D721Med (cell line): ENCODE measurements around the gene ADAMTSL4.

Experiments
- DNase-seq: peaks from one replicate; pipeline ENCODE4 v3.0.0; 2011; ENCODE audit warnings: low spot score; ENCODE audit not compliant: insufficient read length
- FAIRE-seq: peaks from 2 replicates; lab custom pipeline; 2011; peaks lifted over from hg19 to GRCh38; lab: Jason Lieb, UNC
- TF ChIP-seq, protein P1 (sequence below): IDR thresholded peaks from 2 replicates; pipeline ENCODE4 v1.5.1; 2012; ENCODE audit warnings: mild to moderate bottlenecking, control low read depth; ENCODE audit not compliant: insufficient read depth; ENCODE audit errors: missing control alignments

ADAMTSL4 gene

GRCh38 chr1:150552128-150552910 is 3.1 kb downstream of the ADAMTSL4 start:
- FAIRE-seq (no peak), DNase-seq (no peak)
- TF ChIP-seq, protein P1, sequence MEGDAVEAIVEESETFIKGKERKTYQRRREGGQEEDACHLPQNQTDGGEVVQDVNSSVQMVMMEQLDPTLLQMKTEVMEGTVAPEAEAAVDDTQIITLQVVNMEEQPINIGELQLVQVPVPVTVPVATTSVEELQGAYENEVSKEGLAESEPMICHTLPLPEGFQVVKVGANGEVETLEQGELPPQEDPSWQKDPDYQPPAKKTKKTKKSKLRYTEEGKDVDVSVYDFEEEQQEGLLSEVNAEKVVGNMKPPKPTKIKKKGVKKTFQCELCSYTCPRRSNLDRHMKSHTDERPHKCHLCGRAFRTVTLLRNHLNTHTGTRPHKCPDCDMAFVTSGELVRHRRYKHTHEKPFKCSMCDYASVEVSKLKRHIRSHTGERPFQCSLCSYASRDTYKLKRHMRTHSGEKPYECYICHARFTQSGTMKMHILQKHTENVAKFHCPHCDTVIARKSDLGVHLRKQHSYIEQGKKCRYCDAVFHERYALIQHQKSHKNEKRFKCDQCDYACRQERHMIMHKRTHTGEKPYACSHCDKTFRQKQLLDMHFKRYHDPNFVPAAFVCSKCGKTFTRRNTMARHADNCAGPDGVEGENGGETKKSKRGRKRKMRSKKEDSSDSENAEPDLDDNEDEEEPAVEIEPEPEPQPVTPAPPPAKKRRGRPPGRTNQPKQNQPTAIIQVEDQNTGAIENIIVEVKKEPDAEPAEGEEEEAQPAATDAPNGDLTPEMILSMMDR, result no peak

DNA sequence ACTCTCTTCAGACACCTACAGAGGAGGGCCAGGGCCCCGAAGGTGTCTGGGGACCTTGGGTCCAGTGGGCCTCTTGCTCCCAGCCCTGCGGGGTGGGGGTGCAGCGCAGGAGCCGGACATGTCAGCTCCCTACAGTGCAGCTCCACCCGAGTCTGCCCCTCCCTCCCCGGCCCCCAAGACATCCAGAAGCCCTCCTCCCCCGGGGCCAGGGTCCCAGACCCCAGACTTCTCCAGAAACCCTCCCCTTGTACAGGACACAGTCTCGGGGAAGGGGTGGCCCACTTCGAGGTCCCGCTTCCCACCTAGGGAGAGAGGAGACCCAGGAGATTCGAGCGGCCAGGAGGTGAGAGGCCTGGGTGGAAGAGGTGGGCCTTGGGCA is 3.7 kb downstream of the ADAMTSL4 start:
- DNase-seq (no peak), FAIRE-seq (no peak)
- TF ChIP-seq, protein P1, result no peak

DNA sequence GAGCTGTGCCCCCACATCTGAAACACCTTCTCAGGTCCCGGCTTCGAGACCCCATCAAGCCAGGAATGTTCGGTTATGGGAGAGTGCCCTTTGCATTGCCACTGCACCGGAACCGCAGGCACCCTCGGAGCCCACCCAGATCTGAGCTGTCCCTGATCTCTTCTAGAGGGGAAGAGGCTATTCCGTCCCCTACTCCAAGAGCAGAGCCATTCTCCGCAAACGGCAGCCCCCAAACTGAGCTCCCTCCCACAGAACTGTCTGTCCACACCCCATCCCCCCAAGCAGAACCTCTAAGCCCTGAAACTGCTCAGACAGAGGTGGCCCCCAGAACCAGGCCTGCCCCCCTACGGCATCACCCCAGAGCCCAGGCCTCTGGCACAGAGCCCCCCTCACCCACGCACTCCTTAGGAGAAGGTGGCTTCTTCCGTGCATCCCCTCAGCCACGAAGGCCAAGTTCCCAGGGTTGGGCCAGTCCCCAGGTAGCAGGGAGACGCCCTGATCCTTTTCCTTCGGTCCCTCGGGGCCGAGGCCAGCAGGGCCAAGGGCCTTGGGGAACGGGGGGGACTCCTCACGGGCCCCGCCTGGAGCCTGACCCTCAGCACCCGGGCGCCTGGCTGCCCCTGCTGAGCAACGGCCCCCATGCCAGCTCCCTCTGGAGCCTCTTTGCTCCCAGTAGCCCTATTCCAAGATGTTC is 4.3 kb downstream of the ADAMTSL4 start:
- TF ChIP-seq, protein P1, result no peak
- no peak for DNase-seq
- FAIRE-seq, result no peak

GRCh38 chr1:150554086-150554452 is 4.9 kb downstream of the ADAMTSL4 start:
- FAIRE-seq (no peak), DNase-seq (no peak)
- TF ChIP-seq, protein P1, result no peak

DNA sequence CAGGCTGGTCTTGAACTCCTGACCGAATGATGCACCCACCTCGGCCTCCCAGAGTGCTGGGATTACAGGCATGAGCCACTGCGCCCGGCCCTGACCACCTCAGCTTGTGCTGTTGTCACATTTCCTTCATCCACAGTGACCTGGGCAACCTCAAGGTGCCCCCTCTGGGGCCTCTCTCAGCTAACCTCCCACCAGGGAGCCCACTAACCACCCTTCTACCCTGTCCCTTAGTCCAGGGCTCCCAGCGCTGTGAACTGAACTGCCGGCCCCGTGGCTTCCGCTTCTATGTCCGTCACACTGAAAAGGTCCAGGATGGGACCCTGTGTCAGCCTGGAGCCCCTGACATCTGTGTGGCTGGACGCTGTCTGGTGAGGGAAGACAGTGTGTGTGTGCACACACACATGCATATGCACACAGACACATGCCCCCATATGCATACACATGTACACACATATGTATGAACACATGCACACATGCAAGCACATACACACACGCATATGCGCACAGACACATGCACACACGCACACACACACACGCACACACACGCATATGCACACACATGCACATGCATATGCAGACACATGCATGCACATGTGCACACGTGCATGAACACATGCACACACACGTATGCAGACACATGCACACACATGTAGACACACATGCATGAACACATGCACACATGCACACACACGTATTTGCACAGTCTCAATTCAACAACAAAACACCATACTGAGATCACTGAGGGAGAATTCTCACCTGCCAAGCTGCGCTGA is 6.2 kb downstream of the ADAMTSL4 start:
- DNase-seq, result no peak
- TF ChIP-seq, protein P1, result no peak
- no peak for FAIRE-seq

- FAIRE-seq (no peak), DNase-seq (no peak)
- TF ChIP-seq, protein P1, result no peak
Observed at GRCh38 chr1:150555971-150556865, 7.0 kb downstream of the ADAMTSL4 start.
